Omental fat pad (tissue), 4 donors: Measurements from ENCODE around the gene SCO2. TPM values are rescaled to one million over a fixed set of nuclear protein-coding genes. Genes with fewer than 3 reads are reported as not detected.
A peak's percentile ranks its signal among the peaks of the same experiment; 100 is the strongest.

ENCODE experiments used
- ATAC-seq: fragments of 150-250 bp; one replicate; pipeline ENCODE4 v1.9.1; 2016; ENCODE audit warnings: mild to moderate bottlenecking, moderate library complexity; ENCODE audit not compliant: low FRiP score
- DNase-seq: peaks from one replicate; pipeline ENCODE4 v3.0.0-alpha.2; 2019; ENCODE audit warnings: low spot score
- total RNA-seq, 4 donors: library from RNA; depleted of rRNA; stranded (reverse); fragments of >200 nt; gene quantifications; one replicate each; pipeline ENCODE4 v1.1.0, GENCODE V29; 2016
- TF ChIP-seq, protein P1 (sequence below), 3 donors: fragments of 450-650 bp; IDR thresholded peaks; one replicate each; pipeline ENCODE4 v1.5.1; 2016 to 2017; ENCODE audit warnings: antibody characterized with exemption in 3 of 3, mild to moderate bottlenecking in 3 of 3, moderate library complexity in 2 of 3

SCO2 gene
- total RNA-seq, 4 donors from 2014 or later: 2.8 to 15.0 (median 9.2) TPM

DNA sequence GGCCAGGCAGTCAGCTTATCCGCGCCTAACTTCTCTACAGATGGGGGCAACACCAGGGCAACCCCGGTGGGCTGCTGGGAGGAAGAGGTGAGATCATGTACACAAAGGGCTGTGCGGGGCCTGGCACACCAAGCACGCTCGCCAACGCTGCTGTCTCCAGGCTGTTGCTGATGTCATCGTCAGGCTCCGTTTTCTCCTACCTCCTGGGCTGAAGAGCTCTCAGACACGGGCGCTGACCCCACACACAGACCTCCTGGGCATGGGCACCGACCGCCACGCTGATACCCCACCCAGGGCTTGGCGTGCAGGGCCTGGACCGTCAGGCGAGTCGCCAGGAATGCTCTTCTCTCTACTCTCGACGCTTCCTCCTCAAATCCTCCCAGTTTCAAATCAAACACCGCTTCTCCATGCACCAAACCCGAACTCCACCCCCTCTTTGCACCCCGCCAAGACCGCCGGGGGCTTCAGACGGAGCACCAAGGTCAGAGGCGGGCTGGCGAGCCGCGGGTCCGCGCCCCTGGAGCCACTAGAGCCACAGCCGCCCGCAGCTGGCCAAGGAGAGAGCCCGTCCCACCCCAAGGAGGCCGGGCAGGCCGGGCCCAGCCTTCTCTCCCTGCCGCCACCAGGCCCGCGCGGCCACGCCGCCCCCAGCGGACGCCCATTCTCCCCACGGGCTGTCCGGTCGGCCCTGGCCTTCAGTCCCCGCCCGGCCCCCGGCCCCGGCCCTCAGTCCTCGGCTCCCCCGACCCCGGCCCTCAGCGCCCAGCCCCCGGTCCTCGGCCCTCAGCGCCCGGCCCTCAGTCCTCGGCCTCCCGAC, 51.3 kb downstream of the SCO2 start:
- TF ChIP-seq, protein P1, sequence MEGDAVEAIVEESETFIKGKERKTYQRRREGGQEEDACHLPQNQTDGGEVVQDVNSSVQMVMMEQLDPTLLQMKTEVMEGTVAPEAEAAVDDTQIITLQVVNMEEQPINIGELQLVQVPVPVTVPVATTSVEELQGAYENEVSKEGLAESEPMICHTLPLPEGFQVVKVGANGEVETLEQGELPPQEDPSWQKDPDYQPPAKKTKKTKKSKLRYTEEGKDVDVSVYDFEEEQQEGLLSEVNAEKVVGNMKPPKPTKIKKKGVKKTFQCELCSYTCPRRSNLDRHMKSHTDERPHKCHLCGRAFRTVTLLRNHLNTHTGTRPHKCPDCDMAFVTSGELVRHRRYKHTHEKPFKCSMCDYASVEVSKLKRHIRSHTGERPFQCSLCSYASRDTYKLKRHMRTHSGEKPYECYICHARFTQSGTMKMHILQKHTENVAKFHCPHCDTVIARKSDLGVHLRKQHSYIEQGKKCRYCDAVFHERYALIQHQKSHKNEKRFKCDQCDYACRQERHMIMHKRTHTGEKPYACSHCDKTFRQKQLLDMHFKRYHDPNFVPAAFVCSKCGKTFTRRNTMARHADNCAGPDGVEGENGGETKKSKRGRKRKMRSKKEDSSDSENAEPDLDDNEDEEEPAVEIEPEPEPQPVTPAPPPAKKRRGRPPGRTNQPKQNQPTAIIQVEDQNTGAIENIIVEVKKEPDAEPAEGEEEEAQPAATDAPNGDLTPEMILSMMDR (IDR thresholded peaks at IDR 0.05): no peak
- peak; percentile 24 for ATAC-seq
- no peak for DNase-seq

Other genes with a start within 250 kb of the SCO2 start
- 100 to 1,000 TPM in 3 of 4 donors, 10 to 100 TPM in 1; 91.4 to 130 (median 115) TPM for gene PLXNB2, start 218.0 kb downstream of the SCO2 start, total RNA-seq
- 1 to 10 TPM; 2.2 to 3.1 (median 2.7) TPM for gene DENND6B, start 198.6 kb downstream of the SCO2 start, total RNA-seq
- 10 to 100 TPM; 35.6 to 64.6 (median 41.7) TPM for gene PPP6R2, start 182.3 kb downstream of the SCO2 start, total RNA-seq
- gene SBF1, start 50.6 kb downstream of the SCO2 start, total RNA-seq: 10 to 100 TPM; 37.5 to 66.8 (median 43.8) TPM
- gene ADM2, start 44.1 kb downstream of the SCO2 start, total RNA-seq: under 1 TPM in 1 of 4 donors, not detected in 3; 0.12 TPM
- gene MIOX, start 38.7 kb downstream of the SCO2 start, total RNA-seq: not detected
- 10 to 100 TPM; 50.8 to 54.9 (median 51.7) TPM for gene LMF2, start 17.9 kb downstream of the SCO2 start, total RNA-seq
- 10 to 100 TPM; 27.7 to 48.2 (median 29.5) TPM for gene NCAPH2, start 17.4 kb downstream of the SCO2 start, total RNA-seq
- 100 to 1,000 TPM in 3 of 4 donors, 10 to 100 TPM in 1; 47.9 to 212 (median 144) TPM for gene TYMP, start 4.4 kb upstream of the SCO2 start, total RNA-seq
- under 1 TPM in 1 of 4 donors, not detected in 3; 0.48 TPM for gene KLHDC7B, start 20.3 kb upstream of the SCO2 start, total RNA-seq
- gene SYCE3, start 37.3 kb upstream of the SCO2 start, total RNA-seq: not detected
- 10 to 100 TPM in 3 of 4 donors, 1 to 10 TPM in 1; 4.9 to 29.2 (median 10.8) TPM for gene CPT1B, start 52.8 kb upstream of the SCO2 start, total RNA-seq
- gene CHKB, start 57.3 kb upstream of the SCO2 start, total RNA-seq: 10 to 100 TPM; 28.3 to 85.6 (median 34.9) TPM
- gene MAPK8IP2, start 75.2 kb upstream of the SCO2 start, total RNA-seq: 1 to 10 TPM; 1.6 to 3.1 (median 2.4) TPM
- gene ARSA, start 102.6 kb upstream of the SCO2 start, total RNA-seq: 10 to 100 TPM; 29.9 to 43.5 (median 36.1) TPM
- gene SHANK3, start 147.2 kb upstream of the SCO2 start, total RNA-seq: 10 to 100 TPM in 3 of 4 donors, 1 to 10 TPM in 1; 3.3 to 61.3 (median 19.4) TPM
- 1 to 10 TPM in 1 of 4 donors, under 1 TPM in 1, not detected in 2; 0.72 to 1.7 TPM for gene ACR, start 212.6 kb upstream of the SCO2 start, total RNA-seq